Measurements from ENCODE around the gene EDC3.

DNA sequence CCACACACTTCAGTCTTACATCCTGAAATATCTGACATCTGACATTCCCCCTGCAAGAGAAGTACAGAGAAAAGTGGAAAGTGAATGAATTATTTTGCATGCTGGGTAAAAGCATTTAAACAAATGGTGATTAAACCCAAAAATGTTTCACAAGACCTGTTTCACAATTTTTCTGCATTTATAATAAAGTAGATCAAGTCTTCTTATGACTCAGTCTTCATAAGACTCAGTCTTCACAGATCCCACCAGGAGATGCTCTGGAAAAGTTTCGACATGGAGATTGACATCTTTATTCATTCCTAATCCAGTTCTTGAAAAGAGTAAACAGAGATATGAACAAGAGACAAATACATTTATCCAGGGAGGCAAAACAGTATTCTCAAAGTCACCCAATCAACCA, 13.2 kb upstream of the EDC3 start:
- TF ChIP-seq, protein P1, sequence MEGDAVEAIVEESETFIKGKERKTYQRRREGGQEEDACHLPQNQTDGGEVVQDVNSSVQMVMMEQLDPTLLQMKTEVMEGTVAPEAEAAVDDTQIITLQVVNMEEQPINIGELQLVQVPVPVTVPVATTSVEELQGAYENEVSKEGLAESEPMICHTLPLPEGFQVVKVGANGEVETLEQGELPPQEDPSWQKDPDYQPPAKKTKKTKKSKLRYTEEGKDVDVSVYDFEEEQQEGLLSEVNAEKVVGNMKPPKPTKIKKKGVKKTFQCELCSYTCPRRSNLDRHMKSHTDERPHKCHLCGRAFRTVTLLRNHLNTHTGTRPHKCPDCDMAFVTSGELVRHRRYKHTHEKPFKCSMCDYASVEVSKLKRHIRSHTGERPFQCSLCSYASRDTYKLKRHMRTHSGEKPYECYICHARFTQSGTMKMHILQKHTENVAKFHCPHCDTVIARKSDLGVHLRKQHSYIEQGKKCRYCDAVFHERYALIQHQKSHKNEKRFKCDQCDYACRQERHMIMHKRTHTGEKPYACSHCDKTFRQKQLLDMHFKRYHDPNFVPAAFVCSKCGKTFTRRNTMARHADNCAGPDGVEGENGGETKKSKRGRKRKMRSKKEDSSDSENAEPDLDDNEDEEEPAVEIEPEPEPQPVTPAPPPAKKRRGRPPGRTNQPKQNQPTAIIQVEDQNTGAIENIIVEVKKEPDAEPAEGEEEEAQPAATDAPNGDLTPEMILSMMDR (IDR thresholded peaks at IDR 0.05) = no peak
- no peak for TF ChIP-seq POLR2A (IDR thresholded peaks at IDR 0.05)
